ENCODE measurements around the gene PRICKLE2.

The PRICKLE2 gene

DNA sequence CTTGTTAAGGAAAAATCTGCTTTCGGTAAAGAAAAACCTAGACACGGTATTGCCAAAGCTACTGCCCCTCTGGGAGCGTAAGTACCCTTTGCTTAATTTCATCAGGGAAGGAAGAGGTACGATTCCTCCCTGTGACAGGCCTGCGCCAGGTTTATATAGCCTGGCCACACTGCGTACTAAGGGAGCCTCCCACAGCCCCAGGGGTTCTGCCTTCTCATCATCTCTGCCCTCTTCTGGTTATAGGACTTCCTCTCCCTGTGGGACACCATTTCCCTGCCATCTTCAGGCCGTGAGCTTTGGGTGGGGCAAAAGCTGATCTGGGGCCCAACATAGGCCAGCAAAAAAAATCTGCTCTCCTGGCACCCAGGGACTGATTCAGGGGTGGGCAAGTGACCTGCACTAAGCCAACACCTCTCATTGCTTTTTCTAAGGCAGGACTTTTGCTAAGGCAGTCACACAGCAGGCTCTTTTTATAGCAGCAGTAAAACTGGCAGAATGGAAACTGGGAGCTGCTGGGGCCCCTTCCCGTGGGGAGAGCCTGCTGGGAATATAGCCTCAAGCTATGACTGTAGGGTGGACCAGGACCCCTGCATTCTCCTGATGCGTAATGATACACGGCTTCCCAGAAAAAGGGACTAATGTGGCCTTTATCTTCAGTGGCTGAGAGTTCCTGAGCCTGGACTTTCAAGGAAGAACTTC is 76.2 kb downstream of the PRICKLE2 start:
- no peak for TF ChIP-seq POLR2A (IDR thresholded peaks at IDR 0.05; ENCODE audit: low read depth, low read length)
- TF ChIP-seq PAX5 (IDR thresholded peaks at IDR 0.05; ENCODE audit: insufficient read depth, low read length, severe bottlenecking) = no peak
- no peak for TF ChIP-seq TAF1 (IDR thresholded peaks at IDR 0.05; ENCODE audit: low read depth, low read length)
- no peak for TF ChIP-seq SPI1 (IDR thresholded peaks at IDR 0.05; ENCODE audit: low read depth, low read length)
- TF ChIP-seq POU2F2 (IDR thresholded peaks at IDR 0.05; ENCODE audit: low read depth, low read length) = no peak
- no peak for TF ChIP-seq POLR2AphosphoS5 (IDR thresholded peaks at IDR 0.05; ENCODE audit: low read depth, low read length)
- no peak for FAIRE-seq
- no peak for DNase-seq (ENCODE audit: insufficient read length, low spot score)

DNA sequence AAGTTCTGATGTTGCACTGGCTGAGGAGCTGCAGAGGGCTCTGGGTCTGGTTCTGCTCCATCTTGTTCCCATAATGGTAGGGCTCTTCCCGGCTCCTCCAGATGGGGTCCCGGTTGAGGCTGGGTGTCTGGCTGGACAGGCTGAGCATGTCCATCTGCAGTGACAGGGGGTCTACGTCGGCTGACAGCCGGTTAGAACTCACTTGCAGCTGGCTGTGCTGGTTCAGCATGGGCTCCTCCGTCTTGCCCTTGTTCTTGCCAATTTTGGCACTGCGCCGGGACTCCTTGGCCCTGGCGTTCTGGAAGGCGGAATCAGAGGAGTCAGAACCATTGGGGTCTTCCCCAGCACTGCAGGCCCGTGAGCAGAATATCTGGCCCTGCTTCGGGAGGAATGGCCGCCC is 78.1 kb downstream of the PRICKLE2 start:
- DNase-seq (ENCODE audit: insufficient read length, low spot score) (no peak), FAIRE-seq (no peak)
- TF ChIP-seq POU2F2 (IDR thresholded peaks at IDR 0.05; ENCODE audit: low read depth, low read length) = no peak
- TF ChIP-seq SPI1 (IDR thresholded peaks at IDR 0.05; ENCODE audit: low read depth, low read length) = no peak
- TF ChIP-seq TAF1 (IDR thresholded peaks at IDR 0.05; ENCODE audit: low read depth, low read length) = no peak
- TF ChIP-seq POLR2A (IDR thresholded peaks at IDR 0.05; ENCODE audit: low read depth, low read length) = no peak
- no peak for TF ChIP-seq PAX5 (IDR thresholded peaks at IDR 0.05; ENCODE audit: insufficient read depth, low read length, severe bottlenecking)
- no peak for TF ChIP-seq POLR2AphosphoS5 (IDR thresholded peaks at IDR 0.05; ENCODE audit: low read depth, low read length)

DNA sequence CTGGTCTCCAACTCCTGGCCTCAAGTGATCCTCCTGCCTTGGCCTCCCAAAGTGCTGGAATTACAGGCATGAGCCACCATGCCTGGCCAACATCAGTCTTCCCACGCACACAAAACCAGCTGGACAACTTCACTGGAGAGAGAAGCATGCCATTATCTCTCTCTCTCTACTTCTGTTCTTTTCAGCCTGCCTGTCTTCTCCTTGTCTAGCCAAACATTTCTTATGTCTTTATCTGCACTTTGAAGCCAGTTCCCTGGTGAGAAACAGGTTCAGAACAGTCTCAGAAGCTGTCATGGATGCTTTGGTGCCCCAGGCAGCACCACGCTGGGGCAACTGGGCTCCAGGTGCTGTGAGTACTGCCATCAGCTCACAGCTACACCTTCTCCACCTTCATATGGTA is 79.8 kb downstream of the PRICKLE2 start:
- FAIRE-seq (no peak), DNase-seq (ENCODE audit: insufficient read length, low spot score) (no peak)
- TF ChIP-seq POU2F2 (IDR thresholded peaks at IDR 0.05; ENCODE audit: low read depth, low read length) (no peak), SPI1 (IDR thresholded peaks at IDR 0.05; ENCODE audit: low read depth, low read length) (no peak), POLR2A (IDR thresholded peaks at IDR 0.05; ENCODE audit: low read depth, low read length) (no peak), PAX5 (IDR thresholded peaks at IDR 0.05; ENCODE audit: insufficient read depth, low read length, severe bottlenecking) (no peak)

DNA sequence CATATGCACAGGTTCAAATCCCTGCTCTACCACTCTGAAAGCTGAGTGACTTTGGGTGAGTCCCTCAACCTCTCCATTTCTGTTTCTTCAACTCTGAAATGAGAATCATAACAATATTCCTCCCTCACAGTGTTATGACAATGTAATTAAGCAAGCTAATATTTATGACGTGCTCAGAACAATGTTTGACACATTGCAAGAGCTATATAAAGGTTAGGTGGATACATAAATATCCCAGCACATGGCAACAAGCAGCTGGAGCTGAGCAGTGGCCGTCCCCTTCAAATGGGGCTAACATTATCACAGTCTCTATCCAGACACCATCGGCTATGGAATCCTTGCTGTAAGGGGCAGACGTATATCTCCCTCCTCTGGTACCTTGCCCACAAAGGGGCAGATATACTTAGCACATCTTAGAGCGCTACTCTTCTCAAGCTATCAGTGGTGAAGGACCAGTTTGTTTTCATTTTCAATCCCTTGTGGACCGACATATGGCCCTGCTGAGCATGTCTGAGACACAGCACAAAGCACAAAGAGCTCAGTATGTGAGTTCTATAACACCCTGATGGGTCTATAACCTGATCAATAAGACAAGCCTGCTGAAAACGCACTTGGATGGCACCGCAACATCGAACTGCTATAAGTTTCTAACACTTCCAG is 80.9 kb downstream of the PRICKLE2 start:
- TF ChIP-seq SPI1 (IDR thresholded peaks at IDR 0.05; ENCODE audit: low read depth, low read length) = no peak
- no peak for TF ChIP-seq POLR2AphosphoS5 (IDR thresholded peaks at IDR 0.05; ENCODE audit: low read depth, low read length)
- TF ChIP-seq POLR2A (IDR thresholded peaks at IDR 0.05; ENCODE audit: low read depth, low read length) = no peak
- no peak for TF ChIP-seq TAF1 (IDR thresholded peaks at IDR 0.05; ENCODE audit: low read depth, low read length)
- TF ChIP-seq PAX5 (IDR thresholded peaks at IDR 0.05; ENCODE audit: insufficient read depth, low read length, severe bottlenecking) = no peak
- no peak for TF ChIP-seq POU2F2 (IDR thresholded peaks at IDR 0.05; ENCODE audit: low read depth, low read length)
- no peak for FAIRE-seq
- DNase-seq (ENCODE audit: insufficient read length, low spot score) = no peak

DNA sequence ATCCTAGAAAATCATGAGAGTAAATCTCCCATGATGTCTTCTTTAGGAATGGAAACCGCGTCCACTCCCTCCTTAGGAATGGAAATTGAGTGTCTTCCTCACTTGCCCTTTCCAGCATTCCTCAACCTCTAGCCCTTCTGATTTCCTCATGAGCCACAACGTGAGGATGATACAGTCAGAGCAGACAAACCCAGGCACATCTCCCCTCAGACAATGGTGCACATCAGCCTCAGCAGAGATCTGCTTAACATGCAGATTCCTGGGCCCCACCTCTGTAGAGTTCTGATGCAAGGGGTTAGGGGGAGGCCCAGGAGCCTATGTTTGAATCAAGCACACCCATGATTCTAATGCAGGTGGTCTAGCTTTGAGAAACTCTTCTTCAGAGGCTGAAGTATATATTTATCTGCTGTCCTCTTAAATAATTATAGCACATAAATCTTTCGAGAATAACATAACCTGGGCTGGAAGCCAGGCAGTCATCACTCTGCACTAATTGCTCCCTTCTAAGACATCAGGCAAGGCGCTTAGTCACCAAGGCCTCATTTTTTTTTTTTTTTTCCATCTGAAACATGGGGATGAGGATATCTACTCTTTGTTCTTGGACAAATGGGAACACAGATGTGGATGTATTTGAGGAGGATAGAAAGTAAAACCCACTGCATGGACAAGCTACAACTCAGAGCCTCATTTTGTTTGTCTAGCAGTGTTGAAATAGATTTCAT is 81.7 kb downstream of the PRICKLE2 start:
- DNase-seq (ENCODE audit: insufficient read length, low spot score) (no peak), FAIRE-seq (no peak)
- TF ChIP-seq POU2F2 (IDR thresholded peaks at IDR 0.05; ENCODE audit: low read depth, low read length) = no peak
- TF ChIP-seq POLR2A (IDR thresholded peaks at IDR 0.05; ENCODE audit: low read depth, low read length) = no peak
- TF ChIP-seq SPI1 (IDR thresholded peaks at IDR 0.05; ENCODE audit: low read depth, low read length) = no peak
- no peak for TF ChIP-seq POLR2AphosphoS5 (IDR thresholded peaks at IDR 0.05; ENCODE audit: low read depth, low read length)
- TF ChIP-seq TAF1 (IDR thresholded peaks at IDR 0.05; ENCODE audit: low read depth, low read length) = no peak
- no peak for TF ChIP-seq PAX5 (IDR thresholded peaks at IDR 0.05; ENCODE audit: insufficient read depth, low read length, severe bottlenecking)

DNA sequence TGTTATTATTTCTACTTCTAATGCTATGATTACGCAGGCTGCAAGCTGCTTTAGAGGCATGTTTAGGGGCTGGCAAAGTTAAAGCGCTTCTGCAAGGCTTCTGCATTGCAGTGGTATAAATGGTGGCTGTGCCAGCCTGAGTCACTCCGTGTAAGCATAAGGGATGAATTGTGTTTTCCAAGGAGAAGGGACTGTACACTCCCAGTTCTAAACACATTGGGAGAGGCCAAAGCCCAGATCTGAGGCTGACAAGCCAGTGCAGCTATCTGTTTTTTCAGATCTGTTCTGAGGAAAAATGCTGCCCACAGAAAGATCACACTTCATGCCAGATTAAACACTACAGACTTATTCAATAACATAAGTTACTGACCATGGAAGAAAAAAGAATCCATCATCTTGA is 83.8 kb downstream of the PRICKLE2 start:
- TF ChIP-seq POLR2AphosphoS5 (IDR thresholded peaks at IDR 0.05; ENCODE audit: low read depth, low read length) (no peak), POLR2A (IDR thresholded peaks at IDR 0.05; ENCODE audit: low read depth, low read length) (no peak)
- FAIRE-seq (no peak), DNase-seq (ENCODE audit: insufficient read length, low spot score) (no peak)

DNA sequence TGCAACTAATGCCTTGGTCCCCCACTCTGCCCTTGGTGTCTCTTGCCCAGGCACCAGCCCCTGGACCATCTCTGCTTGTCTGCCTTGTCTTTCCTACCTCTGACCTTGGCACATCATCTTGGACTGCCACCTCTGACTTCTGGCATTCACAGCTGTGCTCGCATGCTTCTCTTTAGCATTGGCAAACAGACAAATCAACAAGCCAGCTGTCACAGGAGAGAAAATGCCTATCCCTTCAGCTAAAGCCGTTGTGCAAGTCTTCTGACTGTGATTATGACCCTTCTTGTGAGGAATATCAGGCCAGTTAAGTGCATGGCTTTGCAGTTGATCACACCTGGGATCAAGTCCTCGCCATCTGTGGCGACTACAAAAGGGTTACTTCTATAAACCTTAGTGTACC is 84.6 kb downstream of the PRICKLE2 start:
- FAIRE-seq (no peak), DNase-seq (ENCODE audit: insufficient read length, low spot score) (no peak)
- TF ChIP-seq TAF1 (IDR thresholded peaks at IDR 0.05; ENCODE audit: low read depth, low read length) (no peak), PAX5 (IDR thresholded peaks at IDR 0.05; ENCODE audit: insufficient read depth, low read length, severe bottlenecking) (no peak), SPI1 (IDR thresholded peaks at IDR 0.05; ENCODE audit: low read depth, low read length) (no peak), POLR2AphosphoS5 (IDR thresholded peaks at IDR 0.05; ENCODE audit: low read depth, low read length) (no peak), POU2F2 (IDR thresholded peaks at IDR 0.05; ENCODE audit: low read depth, low read length) (no peak), POLR2A (IDR thresholded peaks at IDR 0.05; ENCODE audit: low read depth, low read length) (no peak)

DNA sequence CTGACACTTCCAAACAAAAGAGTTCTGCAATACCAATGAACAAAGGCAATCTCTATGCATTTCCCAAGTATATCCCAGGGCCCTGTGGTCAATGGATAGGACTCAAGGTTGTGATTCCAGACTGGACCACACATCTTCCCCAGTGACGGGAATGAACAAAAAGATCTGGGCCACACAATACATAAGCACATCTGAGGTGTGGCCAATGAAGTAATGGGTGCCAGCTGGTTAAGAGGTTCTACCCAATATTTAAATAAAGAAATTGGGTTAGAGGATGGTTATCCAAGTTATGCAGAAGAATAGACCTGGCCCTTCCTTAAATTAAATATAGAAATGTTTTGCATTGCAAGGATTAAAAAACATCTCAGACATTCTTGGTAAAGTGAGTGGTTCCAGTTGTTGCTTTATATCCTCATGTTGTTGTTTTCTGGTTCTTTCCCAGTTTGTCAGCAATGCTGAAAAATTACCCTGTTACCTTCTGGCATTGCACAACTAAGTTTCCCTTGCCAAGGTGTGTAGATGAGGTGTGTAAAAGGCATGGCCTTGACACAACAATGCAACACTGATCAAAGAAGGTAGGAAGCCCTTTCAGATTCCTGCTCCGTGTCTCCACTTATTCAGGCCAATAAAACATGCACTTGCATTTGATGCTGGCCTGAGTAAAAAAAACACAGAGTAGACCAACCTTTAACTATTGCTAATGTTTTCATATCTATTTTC is 86.5 kb downstream of the PRICKLE2 start:
- FAIRE-seq = no peak
- no peak for TF ChIP-seq POU2F2 (IDR thresholded peaks at IDR 0.05; ENCODE audit: low read depth, low read length)
- TF ChIP-seq SPI1 (IDR thresholded peaks at IDR 0.05; ENCODE audit: low read depth, low read length) = no peak
- TF ChIP-seq POLR2AphosphoS5 (IDR thresholded peaks at IDR 0.05; ENCODE audit: low read depth, low read length) = no peak
- no peak for TF ChIP-seq PAX5 (IDR thresholded peaks at IDR 0.05; ENCODE audit: insufficient read depth, low read length, severe bottlenecking)
- no peak for TF ChIP-seq TAF1 (IDR thresholded peaks at IDR 0.05; ENCODE audit: low read depth, low read length)
- no peak for TF ChIP-seq POLR2A (IDR thresholded peaks at IDR 0.05; ENCODE audit: low read depth, low read length)
- no peak for DNase-seq (ENCODE audit: insufficient read length, low spot score)

DNA sequence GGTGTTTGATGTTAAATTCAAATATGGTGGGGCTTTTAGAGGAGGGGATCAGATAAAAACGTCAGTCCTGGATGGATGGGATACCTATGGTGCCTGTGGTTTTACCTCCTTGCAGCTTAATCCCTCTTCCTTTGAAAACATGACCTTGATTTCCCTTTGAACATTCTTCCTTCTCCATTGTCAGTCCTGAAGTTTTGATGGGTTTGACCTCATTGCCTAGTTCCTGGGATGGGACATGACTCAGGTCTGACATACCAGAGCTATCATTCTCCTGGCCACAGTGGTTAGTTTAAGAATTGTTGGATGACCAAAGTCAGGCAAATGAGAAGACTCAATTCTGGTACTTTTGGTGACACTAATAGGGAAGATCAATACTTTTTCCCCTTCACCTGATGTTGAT is 87.2 kb downstream of the PRICKLE2 start:
- TF ChIP-seq TAF1 (IDR thresholded peaks at IDR 0.05; ENCODE audit: low read depth, low read length) (no peak), POLR2A (IDR thresholded peaks at IDR 0.05; ENCODE audit: low read depth, low read length) (no peak), POLR2AphosphoS5 (IDR thresholded peaks at IDR 0.05; ENCODE audit: low read depth, low read length) (no peak), SPI1 (IDR thresholded peaks at IDR 0.05; ENCODE audit: low read depth, low read length) (no peak), PAX5 (IDR thresholded peaks at IDR 0.05; ENCODE audit: insufficient read depth, low read length, severe bottlenecking) (no peak), POU2F2 (IDR thresholded peaks at IDR 0.05; ENCODE audit: low read depth, low read length) (no peak)
- FAIRE-seq = no peak
- no peak for DNase-seq (ENCODE audit: insufficient read length, low spot score)

All from GM12891 (cell line).